Nephron progenitor cell (in vitro differentiated cells): ENCODE data around the gene IQCK.

ENCODE experiments used
- DNase-seq: peaks from one replicate; pipeline ENCODE4 v3.0.0; 2021
- H3K27ac Mint-ChIP-seq: 2 replicates; pipeline ENCODE4 v1.8.0; 2021; ENCODE audit warnings: mild to moderate bottlenecking, moderate library complexity, mixed read lengths
- H3K27me3 Mint-ChIP-seq: 2 replicates; pipeline ENCODE4 v1.8.0; 2021; ENCODE audit warnings: mild to moderate bottlenecking, low read depth, mixed read lengths; ENCODE audit not compliant: poor library complexity
- H3K36me3 Mint-ChIP-seq: 2 replicates; pipeline ENCODE4 v1.8.0; 2021; ENCODE audit warnings: low read depth, mixed read lengths
- H3K4me1 Mint-ChIP-seq: 2 replicates; pipeline ENCODE4 v1.8.0; 2021; ENCODE audit warnings: mixed read lengths
- H3K4me3 Mint-ChIP-seq: 2 replicates; pipeline ENCODE4 v1.8.0; 2021; ENCODE audit warnings: mild to moderate bottlenecking, moderate library complexity, mixed read lengths
- H3K9me3 Mint-ChIP-seq: 2 replicates; pipeline ENCODE4 v1.8.0; 2021; ENCODE audit warnings: mild to moderate bottlenecking, moderate library complexity, mixed read lengths
- CTCF ChIP-seq: fragments of 200-600 bp; sonication (generic); IDR thresholded peaks from 2 replicates; pipeline ENCODE4 v1.5.0; 2021; ENCODE audit warnings: antibody characterized with exemption

Gene IQCK

GRCh38 chr16:19844945-19845641 is 127.0 kb downstream of the IQCK start:
- Mint-ChIP-seq H3K9me3 (peaks cover 4% of the 10 kb centered on the region), H3K4me3 (no peak overlapping the region), H3K27ac (no peak overlapping the region), H3K27me3 (no peaks in the 10 kb centered on the region), H3K36me3 (peaks cover 14% of the 10 kb centered on the region), H3K4me1 (peaks cover 25% of the 10 kb centered on the region)
- no peak for DNase-seq
- TF ChIP-seq CTCF = no peak

- H3K4me3 Mint-ChIP-seq = no peak overlapping the region
These were observed 128.4 kb downstream of the IQCK start for GRCh38 chr16:19846436-19846835.

GRCh38 chr16:19848756-19849155 is 130.7 kb downstream of the IQCK start:
- Mint-ChIP-seq H3K4me1 (peaks cover 18% of the 10 kb centered on the region), H3K27me3 (no peaks in the 10 kb centered on the region), H3K4me3 (no peak overlapping the region), H3K9me3 (peaks cover 4% of the 10 kb centered on the region), H3K36me3 (peaks cover 25% of the 10 kb centered on the region), H3K27ac (no peak overlapping the region)
- no peak for DNase-seq
- TF ChIP-seq CTCF = no peak

More at GRCh38 chr16:19846436-19846835, 128.4 kb downstream of the IQCK start:
- TF ChIP-seq CTCF = no peak
- peaks cover 19% of the 10 kb centered on the region for H3K4me1 Mint-ChIP-seq
- no peak for DNase-seq
- no peaks in the 10 kb centered on the region for H3K27me3 Mint-ChIP-seq
- peaks cover 4% of the 10 kb centered on the region for H3K9me3 Mint-ChIP-seq
- no peak overlapping the region for H3K27ac Mint-ChIP-seq
- peaks cover 16% of the 10 kb centered on the region for H3K36me3 Mint-ChIP-seq

DNA sequence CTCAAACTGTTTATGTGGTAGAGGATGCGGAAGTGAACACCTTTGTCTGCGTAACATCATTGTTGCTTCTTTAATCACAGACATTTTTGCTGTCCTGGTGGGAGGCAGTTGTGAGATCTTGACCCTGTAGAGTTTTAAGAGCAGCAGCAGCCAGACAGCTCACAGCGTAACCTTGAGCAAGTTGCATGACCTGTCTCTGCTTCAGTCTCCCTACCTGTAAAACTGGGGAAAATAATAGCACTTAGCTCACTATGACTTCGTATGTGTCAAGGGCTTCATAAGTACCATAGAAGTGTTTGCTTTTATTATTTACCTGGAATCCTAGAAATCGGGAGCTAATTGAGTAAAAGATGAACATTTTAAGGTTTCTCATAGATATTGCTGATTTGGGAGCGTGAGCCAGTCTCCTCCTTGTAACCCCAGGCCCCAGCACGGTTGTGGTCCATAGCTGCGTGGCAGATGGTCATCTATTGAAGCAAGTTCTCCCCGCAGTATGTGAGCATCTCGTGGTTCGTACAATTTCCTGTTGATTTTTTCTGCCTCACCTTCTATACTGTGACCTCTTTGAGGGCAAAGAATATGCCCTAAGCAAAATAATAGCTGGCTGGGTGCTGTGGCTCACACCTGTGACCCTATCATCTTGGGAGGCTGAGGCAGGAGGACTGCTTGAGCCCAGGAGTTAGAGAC is 132.2 kb downstream of the IQCK start:
- peaks cover 20% of the 10 kb centered on the region for H3K36me3 Mint-ChIP-seq
- no peak overlapping the region for H3K27ac Mint-ChIP-seq
- no peak for DNase-seq
- no peak overlapping the region for H3K4me3 Mint-ChIP-seq
- no peaks in the 10 kb centered on the region for H3K27me3 Mint-ChIP-seq
- peaks cover 28% of the 10 kb centered on the region for H3K4me1 Mint-ChIP-seq
- no peaks in the 10 kb centered on the region for H3K9me3 Mint-ChIP-seq
- TF ChIP-seq CTCF = no peak

- Mint-ChIP-seq H3K4me3 (no peak overlapping the region), H3K9me3 (no peaks in the 10 kb centered on the region), H3K36me3 (peaks cover 28% of the 10 kb centered on the region), H3K27ac (no peak overlapping the region), H3K27me3 (no peaks in the 10 kb centered on the region), H3K4me1 (peaks cover 40% of the 10 kb centered on the region)
- TF ChIP-seq CTCF = no peak
- no peak for DNase-seq
These were observed 133.4 kb downstream of the IQCK start for GRCh38 chr16:19851476-19851875.
